Stimulated activated CD4-positive, alpha-beta T cell treated with anti-CD3 and anti-CD28 coated beads, Interleukin-12 subunit alpha, Interleukin-12 subunit beta, amount 100 ng/mL, for 4 hours (primary cell): ENCODE results near the gene NDRG2.
A peak's percentile ranks its signal among the peaks of the same experiment; 100 is the strongest.

Source experiments
- DNase-seq: peaks from one replicate; pipeline ENCODE4 v3.0.0-alpha.2; 2020

Gene NDRG2

GRCh38 chr14:21024585-21025370 lies at the start of gene NDRG2:
NDRG2 (minus strand) TSS chr14:21025061; CDS start chr14:21023315, 1,746 bp downstream.
- DNase-seq = peak; percentile 68

GRCh38 chr14:21073921-21074320 lies 49.1 kb upstream of the NDRG2 start:
- no peak for DNase-seq

GRCh38 chr14:21072781-21073339 lies 48.0 kb upstream of the NDRG2 start:
- no peak for DNase-seq

- no peak for DNase-seq
Measured at GRCh38 chr14:21072031-21072473, 47.2 kb upstream of the NDRG2 start.

- DNase-seq = peak; percentile 35
Measured at GRCh38 chr14:21071225-21072030, 46.6 kb upstream of the NDRG2 start.

- DNase-seq = peak; percentile 4
Measured at GRCh38 chr14:21070610-21071224, 45.9 kb upstream of the NDRG2 start.

GRCh38 chr14:21070083-21070609 lies 45.3 kb upstream of the NDRG2 start, which contains the start of gene ARHGEF40:
ARHGEF40 (plus strand) TSS chr14:21070304; CDS start chr14:21070397, 93 bp downstream.
- DNase-seq = peak; percentile 26

GRCh38 chr14:21069388-21070082 lies 44.7 kb upstream of the NDRG2 start:
- DNase-seq = no peak

- DNase-seq = peak; percentile 8
Measured at GRCh38 chr14:21068521-21069387, 43.9 kb upstream of the NDRG2 start.

- no peak for DNase-seq
Measured at GRCh38 chr14:21066882-21067502, 42.1 kb upstream of the NDRG2 start.

GRCh38 chr14:21063479-21063878 lies 38.6 kb upstream of the NDRG2 start:
- DNase-seq = no peak

- DNase-seq = no peak
Measured at GRCh38 chr14:21061347-21061668, 36.4 kb upstream of the NDRG2 start.

- DNase-seq = no peak
Measured at GRCh38 chr14:21060614-21061346, 35.9 kb upstream of the NDRG2 start.

- DNase-seq = no peak
Measured at GRCh38 chr14:21059842-21060613, 35.2 kb upstream of the NDRG2 start.

GRCh38 chr14:21058903-21059302 lies 34.0 kb upstream of the NDRG2 start:
- no peak for DNase-seq

- DNase-seq = no peak
Measured at GRCh38 chr14:21057803-21058675, 33.2 kb upstream of the NDRG2 start, which contains the start of gene RNASE8. RNASE8 (plus strand) TSS chr14:21057822; CDS start chr14:21057893, 71 bp downstream.

- no peak for DNase-seq
Measured at GRCh38 chr14:21056520-21057163, 31.8 kb upstream of the NDRG2 start.
